CD4-positive, alpha-beta T cell treated with Interleukin-15 for 4 hours (primary cell): ENCODE measurements around the gene TRA2B.

Experiments
- DNase-seq: peaks from one replicate; pipeline ENCODE4 v3.0.0-alpha.2; 2020; ENCODE audit warnings: low spot score

The TRA2B gene

GRCh38 chr3:185937689-185938374 lies at the start of gene TRA2B:
TRA2B (minus strand) TSS chr3:185938014; CDS start chr3:185937860, 154 bp downstream.
- peak; percentile 98 for DNase-seq

- no peak for DNase-seq
Measured at GRCh38 chr3:185986198-185986777, 48.5 kb upstream of the TRA2B start.

GRCh38 chr3:185984203-185984602 lies 46.4 kb upstream of the TRA2B start:
- DNase-seq = no peak

GRCh38 chr3:185983495-185984141 lies 45.8 kb upstream of the TRA2B start:
- peak; percentile 62 for DNase-seq

GRCh38 chr3:185982632-185983031 lies 44.8 kb upstream of the TRA2B start:
- no peak for DNase-seq

GRCh38 chr3:185981621-185982020 lies 43.8 kb upstream of the TRA2B start:
- DNase-seq = no peak

GRCh38 chr3:185979721-185980121 lies 41.9 kb upstream of the TRA2B start:
- DNase-seq = no peak

- no peak for DNase-seq
Measured at GRCh38 chr3:185978516-185978915, 40.7 kb upstream of the TRA2B start.

GRCh38 chr3:185977679-185978040 lies 39.8 kb upstream of the TRA2B start:
- no peak for DNase-seq

- DNase-seq = peak; percentile 77
Measured at GRCh38 chr3:185976977-185977678, 39.3 kb upstream of the TRA2B start.

GRCh38 chr3:185976100-185976499 lies 38.3 kb upstream of the TRA2B start:
- DNase-seq = no peak

GRCh38 chr3:185971579-185971978 lies 33.8 kb upstream of the TRA2B start:
- no peak for DNase-seq

GRCh38 chr3:185968168-185968567 lies 30.4 kb upstream of the TRA2B start:
- DNase-seq = no peak

GRCh38 chr3:185966655-185967054 lies 28.8 kb upstream of the TRA2B start:
- no peak for DNase-seq

- DNase-seq = no peak
Measured at GRCh38 chr3:185965496-185965895, 27.7 kb upstream of the TRA2B start.

GRCh38 chr3:185961675-185962232 lies 23.9 kb upstream of the TRA2B start:
- DNase-seq = no peak

- no peak for DNase-seq
Measured at GRCh38 chr3:185960522-185961288, 22.9 kb upstream of the TRA2B start.

- DNase-seq = no peak
Measured at GRCh38 chr3:185959609-185960521, 22.1 kb upstream of the TRA2B start.

GRCh38 chr3:185958626-185959025 lies 20.8 kb upstream of the TRA2B start:
- DNase-seq = no peak

GRCh38 chr3:185956244-185956643 lies 18.4 kb upstream of the TRA2B start:
- DNase-seq = no peak

- no peak for DNase-seq
Measured at GRCh38 chr3:185954366-185954723, 16.5 kb upstream of the TRA2B start.
